Activated CD8-positive, alpha-beta memory T cell treated with anti-CD3 and anti-CD28 coated beads, Interleukin-2, amount 50 U/mL, for 48 hours (primary cell): Measurements from ENCODE around the gene KIF13A.
"Not testable (repeated sequence)": the region's sequence is repeated elsewhere in the genome, so short reads cannot be mapped to it uniquely, and the experiment has no call there.

Experiments
- DNase-seq: peaks from one replicate; pipeline ENCODE4 v3.0.0-alpha.2; 2020

KIF13A gene

GRCh38 chr6:17869010-17869752 lies 118.3 kb downstream of the KIF13A start:
- DNase-seq: no peak

- DNase-seq: no peak
These were observed 119.6 kb downstream of the KIF13A start for GRCh38 chr6:17867880-17868279.

- DNase-seq: no peak
These were observed 120.5 kb downstream of the KIF13A start for GRCh38 chr6:17866876-17867444.

- no peak for DNase-seq
These were observed 121.4 kb downstream of the KIF13A start for GRCh38 chr6:17865798-17866725.

- no peak for DNase-seq
These were observed 122.2 kb downstream of the KIF13A start for GRCh38 chr6:17865243-17865642.

- DNase-seq: no peak
These were observed 123.3 kb downstream of the KIF13A start for GRCh38 chr6:17863901-17864754.

GRCh38 chr6:17861361-17861760 lies 126.1 kb downstream of the KIF13A start:
- DNase-seq: no peak

GRCh38 chr6:17859846-17860245 lies 127.6 kb downstream of the KIF13A start:
- no peak for DNase-seq

GRCh38 chr6:17858584-17858983 lies 128.9 kb downstream of the KIF13A start:
- no peak for DNase-seq

- DNase-seq: not testable (repeated sequence)
These were observed 130.2 kb downstream of the KIF13A start for GRCh38 chr6:17857188-17857587.

GRCh38 chr6:17856306-17856705 lies 131.1 kb downstream of the KIF13A start:
- no peak for DNase-seq

GRCh38 chr6:17855381-17855780 lies 132.1 kb downstream of the KIF13A start:
- DNase-seq: no peak

GRCh38 chr6:17853533-17853932 lies 133.9 kb downstream of the KIF13A start:
- DNase-seq: no peak

- DNase-seq: no peak
These were observed 135.7 kb downstream of the KIF13A start for GRCh38 chr6:17851720-17852161.

- DNase-seq: no peak
These were observed 136.3 kb downstream of the KIF13A start for GRCh38 chr6:17851001-17851719.

- no peak for DNase-seq
These were observed 137.2 kb downstream of the KIF13A start for GRCh38 chr6:17850281-17850680.

- no peak for DNase-seq
These were observed 140.2 kb downstream of the KIF13A start for GRCh38 chr6:17847203-17847760.

- DNase-seq: no peak
These were observed 140.7 kb downstream of the KIF13A start for GRCh38 chr6:17846762-17847161.

GRCh38 chr6:17845598-17845997 lies 141.8 kb downstream of the KIF13A start:
- no peak for DNase-seq

- DNase-seq: not testable (repeated sequence)
These were observed 142.5 kb downstream of the KIF13A start for GRCh38 chr6:17844967-17845366.
